SIG-M5 treated with dmso at 0.1 percent for 504 hours (cell line): ENCODE results near the gene TTC9.
"Not testable (repeated sequence)": the region's sequence is repeated elsewhere in the genome, so short reads cannot be mapped to it uniquely, and the experiment has no call there.

ENCODE experiments used
- DNase-seq: peaks from one replicate; lab custom pipeline; 2025; ENCODE audit not compliant: unreplicated experiment; lab: John Stamatoyannopoulos, UW

Gene TTC9

DNA sequence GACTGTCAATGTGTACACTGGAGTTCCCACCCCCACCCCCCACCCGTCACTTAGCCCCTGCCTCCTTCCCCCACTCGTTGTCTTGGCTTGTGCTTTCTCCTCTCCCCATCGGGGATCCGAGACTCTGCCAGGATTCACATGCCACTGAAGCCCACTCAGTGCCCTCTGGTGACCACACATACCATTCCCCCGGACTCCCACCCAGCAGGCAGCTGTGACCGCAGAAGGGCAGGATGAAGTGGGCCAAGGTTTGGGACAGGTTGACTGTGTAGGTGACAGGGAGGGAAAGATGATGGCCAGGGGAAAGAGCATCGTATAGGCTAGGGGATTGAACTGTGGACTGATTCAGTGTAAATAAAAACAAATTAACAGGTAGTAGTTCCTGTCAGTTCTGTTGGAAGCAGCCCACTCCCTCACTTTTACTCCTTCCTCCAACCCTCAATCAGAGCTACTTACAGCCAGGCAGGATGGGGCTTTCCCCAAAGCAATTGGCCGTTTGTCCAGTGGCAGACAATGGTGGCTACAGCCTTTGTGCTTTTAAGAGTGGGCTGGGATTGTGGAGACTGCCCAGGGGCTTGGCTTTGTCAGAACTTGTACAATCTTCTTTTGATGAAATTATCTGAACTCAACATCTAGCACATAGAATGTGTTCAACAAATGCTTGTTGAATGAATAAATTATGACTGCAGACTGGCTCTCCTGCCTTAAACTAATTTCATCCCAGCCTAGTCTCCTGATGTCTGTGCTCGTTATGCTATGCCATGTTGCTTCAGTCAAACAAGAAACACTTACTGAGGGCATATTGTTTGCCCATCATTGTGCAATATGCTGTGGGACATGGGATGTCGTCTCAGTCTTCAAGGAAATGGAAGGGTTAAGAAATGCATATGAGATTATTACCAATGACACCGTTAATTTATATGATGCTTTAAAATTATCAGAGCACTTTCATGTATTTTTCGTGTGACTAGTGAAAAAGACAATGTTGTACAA is 30.2 kb downstream of the TTC9 start:
- no peak for DNase-seq

DNA sequence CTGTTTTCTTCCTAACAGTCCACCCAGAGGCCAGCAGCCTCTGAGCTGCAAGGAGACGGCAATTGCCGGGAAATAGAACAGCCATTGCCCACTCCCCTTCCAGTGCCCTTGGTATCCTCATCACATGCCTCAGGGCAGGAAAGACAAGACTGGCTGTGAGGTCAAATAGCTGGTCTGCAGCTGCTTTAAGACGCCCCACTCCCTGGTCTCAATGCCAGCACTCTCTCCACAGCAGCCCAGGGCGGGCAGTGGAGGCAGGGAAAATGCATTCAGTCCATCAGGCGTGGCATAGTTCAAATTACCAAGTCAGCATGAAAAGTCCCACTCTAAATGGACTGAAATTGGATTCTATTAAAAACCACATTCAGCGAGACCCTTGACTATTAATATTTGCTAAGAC is 35.6 kb downstream of the TTC9 start:
- no peak for DNase-seq

DNA sequence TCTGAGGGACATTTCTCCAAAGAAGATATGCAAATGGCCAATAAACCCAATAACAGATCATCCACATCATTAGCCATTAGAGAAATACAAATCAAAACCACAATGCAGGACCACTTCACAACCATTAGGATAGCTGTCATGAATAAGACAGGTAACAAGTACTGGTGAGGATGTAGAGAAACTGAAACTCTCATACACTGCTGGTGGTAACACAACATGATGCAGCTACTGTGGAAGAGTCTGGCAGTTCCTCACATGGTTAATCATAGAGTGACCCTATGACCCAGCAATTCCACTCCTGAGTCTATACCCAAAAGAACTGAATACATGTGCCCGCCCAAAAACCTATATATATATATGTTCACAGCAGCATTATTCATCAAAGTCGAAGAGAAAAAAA is 39.0 kb downstream of the TTC9 start:
- DNase-seq, result no peak

DNA sequence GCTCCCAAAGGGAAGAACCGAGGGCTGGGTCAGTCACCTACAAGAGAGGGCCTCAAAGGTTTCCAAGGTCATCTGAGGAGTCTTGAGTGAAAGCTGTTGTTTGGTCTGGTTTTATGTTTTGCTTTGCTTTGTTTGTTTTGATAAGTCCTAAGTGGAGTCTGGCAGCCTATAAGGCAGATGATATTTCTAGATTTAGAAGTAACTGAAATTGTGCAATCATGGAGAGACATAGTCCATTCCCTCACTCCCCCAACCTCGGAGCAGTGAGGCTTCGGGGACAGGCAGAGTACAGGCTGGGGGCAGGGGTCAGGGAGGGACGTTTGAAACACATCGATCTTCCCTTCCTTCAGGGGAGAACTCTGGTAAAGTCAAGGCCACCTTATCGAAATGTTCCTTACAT is 42.3 kb downstream of the TTC9 start:
- no peak for DNase-seq

DNA sequence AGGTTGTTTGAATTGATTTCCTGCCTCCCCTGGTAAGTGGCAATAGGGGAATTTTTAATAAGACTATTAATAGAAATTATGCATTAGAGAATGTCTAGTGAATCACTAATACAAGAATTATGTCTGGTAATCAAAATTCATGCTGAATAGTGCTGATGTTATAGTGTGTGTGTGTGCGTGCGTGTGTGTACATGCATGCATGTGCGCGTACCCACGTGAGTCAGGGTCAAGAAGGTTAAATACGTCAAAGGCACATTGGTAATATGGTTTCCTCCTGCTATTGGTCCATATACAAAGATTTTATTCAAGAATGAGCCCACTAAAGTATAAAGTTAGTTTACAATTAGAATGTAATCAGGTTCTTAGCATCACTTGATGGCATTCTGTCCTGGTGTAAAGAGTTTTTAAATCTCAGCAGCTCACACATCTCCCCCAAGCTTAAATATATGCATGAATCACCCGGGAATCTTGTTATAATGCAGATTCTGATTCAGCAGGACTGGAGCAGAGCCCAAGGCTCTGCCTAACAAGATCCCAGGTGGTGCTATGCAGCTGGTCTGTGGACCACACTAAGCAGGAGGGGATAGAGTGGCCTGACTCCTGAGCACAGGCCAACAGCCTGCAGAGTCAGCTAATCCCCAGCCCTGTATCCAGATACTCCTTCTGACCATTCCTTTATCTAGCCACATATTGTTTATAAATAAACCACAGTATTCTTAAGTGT is 43.9 kb downstream of the TTC9 start:
- no peak for DNase-seq

DNA sequence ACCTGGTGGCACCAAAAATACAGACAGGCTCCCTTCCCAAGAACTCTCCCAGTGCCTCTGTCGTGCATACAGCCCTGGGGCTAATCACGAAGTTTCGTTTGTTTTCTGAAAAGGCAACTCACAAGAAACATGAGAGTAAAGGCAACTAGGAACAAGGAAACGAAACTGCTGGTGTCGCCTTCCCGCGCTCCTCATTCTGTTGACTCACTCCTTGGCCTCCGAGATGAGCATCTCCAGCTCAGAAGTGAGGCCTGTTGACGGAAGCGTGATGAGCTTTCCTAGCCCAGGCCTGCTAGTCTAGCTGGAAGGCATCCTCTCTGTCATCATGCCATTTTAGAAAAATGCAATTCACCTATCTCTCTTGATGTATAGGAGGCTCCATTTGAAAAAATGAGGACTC is 50.5 kb downstream of the TTC9 start:
- peak; percentile 94 for DNase-seq

DNA sequence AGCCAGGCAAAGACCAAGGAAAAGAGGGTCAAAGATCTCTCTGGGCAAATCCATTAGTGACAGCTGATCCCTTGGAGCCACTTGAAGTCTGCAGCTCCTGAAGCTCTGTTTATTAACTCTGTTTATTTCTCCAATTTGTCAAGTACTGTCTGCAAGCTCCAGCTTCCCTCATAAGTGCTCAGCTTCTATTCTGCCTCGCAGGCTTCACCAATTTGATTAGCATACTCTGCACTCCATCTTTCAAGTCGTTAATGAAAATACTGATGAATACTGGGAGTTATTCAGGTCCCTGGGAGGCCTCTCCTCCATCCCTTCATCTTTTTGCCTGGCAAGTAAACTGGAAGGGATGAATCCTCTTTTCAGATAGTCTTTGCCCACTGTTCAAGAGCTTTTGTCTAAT is 54.3 kb downstream of the TTC9 start:
- no peak for DNase-seq

DNA sequence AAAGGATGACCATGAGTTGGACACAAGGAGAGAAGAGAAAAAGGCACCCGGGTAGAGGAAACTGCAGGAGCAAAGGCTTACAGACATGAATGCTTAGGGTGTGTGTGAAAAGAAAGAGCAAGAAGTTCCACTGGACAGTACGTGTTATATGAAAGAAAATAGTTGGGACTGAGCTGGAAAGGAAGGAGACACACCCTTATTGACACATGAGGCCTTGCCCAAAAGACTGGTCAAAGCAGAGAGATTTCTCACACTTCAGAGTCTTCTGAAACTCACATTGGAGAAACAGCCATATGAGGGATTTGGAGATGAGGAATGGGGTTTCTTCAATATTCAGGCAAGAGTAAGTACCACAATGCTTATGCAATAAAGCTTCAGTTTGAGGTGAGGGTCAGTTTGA is 56.0 kb downstream of the TTC9 start:
- peak; percentile 26 for DNase-seq

DNA sequence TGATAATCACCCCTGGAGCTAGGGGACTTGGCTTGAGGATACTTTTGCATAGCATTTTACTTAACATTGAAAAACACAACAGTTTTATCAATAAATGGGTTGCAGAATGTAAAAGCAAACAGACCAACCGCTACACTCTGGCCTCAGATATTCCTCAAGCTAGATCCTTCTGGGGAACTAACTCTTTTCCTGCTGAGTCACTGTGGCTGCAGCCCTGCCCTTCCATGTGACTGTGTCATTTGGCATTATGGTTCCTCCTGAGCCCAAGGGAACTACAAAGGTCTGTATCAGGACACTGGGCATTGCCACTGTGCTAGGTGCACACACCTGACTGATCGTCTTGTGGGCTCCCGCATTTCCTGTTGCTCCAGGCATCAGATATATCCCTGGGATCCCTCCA is 56.6 kb downstream of the TTC9 start:
- peak; percentile 59 for DNase-seq

DNA sequence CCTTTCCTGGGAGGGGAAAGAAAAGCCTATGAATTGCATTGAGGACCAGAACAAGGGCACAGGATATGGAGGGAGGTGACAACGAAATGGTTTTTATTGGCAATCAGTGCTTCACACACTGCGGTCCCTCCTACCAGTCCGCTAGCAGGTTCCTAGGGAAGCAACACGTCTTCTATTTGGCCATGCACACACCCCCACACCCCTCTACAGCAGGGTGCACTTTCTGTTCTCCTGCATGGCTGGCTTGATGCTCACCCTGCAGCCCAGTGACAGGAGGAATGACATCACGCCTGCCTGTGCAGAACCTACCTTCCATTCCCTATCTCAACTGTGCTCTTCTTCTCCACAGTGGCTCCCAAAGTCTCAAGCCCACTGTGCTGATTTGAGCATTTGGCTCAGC is 57.9 kb downstream of the TTC9 start:
- DNase-seq, result no peak

DNA sequence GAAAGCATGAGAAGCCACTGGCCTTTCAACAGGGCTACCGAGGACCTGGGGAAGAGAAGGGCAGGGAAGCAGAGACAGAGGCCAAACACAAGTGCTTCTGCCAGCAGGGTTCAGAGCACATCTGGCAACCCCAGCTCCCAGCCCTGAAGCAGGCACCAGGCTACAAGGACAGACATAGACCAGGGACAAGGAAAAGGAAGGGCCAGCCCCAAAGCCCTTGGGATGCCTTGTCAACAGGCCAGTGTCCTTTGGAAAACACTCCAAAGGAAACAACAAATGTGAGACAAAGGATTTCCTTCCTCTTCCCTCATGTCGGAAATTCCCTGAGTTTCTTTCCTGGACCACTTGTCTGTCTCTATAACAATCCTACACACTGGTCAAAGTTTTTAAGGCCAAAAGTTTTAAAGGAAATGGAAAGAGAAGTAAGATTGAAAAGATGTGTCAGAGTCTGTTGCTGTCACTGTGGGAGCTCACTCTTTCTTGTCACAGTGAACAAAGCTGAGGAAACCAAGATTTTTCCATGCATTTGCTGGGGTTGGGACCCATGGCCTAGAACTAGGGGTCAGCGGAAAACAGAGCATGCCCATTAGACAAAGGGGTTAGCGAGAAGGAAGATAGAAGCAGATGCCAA is 59.4 kb downstream of the TTC9 start:
- DNase-seq, result no peak

DNA sequence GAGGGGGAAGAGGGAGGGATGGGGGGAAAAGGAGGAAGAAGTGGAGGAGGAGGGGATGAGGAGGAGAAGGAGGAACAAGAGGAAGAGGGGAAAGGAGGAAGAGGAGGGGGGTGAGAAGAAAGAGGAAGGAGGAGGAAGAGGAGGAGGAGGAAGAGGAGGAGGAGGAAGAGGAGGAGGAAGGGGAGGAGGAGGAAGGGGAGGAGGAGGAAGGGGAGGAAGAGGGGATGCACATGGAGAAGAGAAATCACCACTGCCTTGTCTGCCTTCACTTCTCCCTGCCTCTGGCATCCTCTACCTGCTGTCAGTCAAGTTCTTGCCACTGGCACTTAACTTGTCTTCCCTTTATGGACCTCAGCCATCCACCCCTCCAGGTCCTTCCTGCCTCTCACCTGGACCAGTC is 59.9 kb downstream of the TTC9 start:
- DNase-seq, result no peak

DNA sequence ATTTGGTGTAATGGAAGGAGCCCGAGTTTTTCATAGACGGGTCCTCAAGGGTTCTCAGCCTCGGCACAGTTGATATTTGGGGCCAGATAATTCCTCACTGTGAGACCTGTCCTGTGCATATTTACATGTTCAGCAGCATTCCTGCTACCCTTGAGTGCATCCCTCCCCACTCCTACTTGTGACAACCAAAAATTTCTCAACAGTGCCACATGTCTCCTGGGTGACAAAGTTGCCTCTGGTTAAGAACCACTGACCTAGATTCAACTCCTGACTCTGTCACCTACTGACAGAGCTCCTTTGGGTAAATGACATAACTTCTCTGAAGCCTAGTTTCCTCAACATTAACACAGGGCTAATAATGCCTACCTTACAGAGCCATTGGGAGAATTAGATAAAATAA is 60.4 kb downstream of the TTC9 start:
- no peak for DNase-seq

DNA sequence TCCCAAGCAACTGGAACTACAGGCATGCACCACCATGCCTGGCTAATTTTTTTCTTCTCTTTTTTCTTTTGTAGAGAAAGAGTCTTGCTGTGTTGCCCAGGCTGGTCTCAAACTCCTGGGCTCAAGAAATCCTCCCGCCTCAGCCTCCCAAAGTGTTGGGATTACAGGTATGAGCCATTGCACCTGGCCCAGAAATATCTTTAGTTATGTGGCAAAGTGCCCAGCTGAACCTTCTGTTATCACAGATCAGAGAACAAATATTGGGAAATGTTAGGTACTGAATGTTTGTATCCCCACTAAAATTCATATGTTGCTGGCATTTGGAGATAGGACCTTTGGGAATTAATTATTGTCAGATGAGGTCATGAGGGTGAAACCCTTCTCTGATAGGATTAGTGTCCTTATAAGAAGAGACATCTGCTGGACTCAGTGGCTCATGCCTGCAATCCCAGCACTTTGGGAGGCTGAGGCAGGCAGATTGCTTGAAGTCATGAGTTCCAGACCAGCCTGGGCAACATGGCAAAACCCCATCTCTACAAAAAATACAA is 62.0 kb downstream of the TTC9 start:
- DNase-seq, result not testable (repeated sequence)

DNA sequence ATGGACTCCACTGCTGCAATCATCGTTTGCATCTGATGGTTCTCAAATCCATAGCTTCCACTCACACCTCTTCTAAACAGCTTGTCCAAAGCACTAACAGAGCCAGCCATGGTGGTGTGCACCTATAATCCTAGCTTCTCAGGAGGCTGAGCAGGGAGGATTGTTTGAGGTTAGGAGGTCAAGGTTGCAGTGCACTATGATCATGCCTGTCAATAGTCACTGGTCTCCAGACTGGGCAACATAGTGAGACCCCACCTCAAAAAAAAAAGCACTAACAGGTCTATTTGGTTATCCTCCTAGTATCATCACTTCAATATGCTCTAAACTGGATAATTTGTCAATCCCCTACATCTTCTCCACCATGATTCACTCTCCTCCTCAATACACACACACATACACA is 63.2 kb downstream of the TTC9 start:
- no peak for DNase-seq

DNA sequence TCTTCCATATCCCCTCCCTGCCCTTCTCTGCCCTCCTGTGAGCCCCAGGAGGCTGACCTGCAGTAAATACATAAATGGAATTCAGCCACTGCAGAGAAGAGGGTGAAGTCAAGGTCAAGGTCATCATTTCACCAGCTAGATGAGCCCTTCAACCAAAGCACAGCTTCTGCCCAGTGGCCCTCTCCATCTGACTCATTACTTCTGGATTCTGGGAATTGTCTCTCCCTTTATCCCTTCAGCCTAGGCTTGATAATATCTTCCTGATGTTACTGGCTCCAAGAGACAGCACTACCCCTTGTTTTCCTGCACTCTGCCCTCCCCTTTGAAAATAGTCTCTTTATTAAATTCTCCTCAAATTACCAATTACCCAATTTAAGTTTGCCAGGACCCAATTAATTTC is 64.5 kb downstream of the TTC9 start:
- no peak for DNase-seq

DNA sequence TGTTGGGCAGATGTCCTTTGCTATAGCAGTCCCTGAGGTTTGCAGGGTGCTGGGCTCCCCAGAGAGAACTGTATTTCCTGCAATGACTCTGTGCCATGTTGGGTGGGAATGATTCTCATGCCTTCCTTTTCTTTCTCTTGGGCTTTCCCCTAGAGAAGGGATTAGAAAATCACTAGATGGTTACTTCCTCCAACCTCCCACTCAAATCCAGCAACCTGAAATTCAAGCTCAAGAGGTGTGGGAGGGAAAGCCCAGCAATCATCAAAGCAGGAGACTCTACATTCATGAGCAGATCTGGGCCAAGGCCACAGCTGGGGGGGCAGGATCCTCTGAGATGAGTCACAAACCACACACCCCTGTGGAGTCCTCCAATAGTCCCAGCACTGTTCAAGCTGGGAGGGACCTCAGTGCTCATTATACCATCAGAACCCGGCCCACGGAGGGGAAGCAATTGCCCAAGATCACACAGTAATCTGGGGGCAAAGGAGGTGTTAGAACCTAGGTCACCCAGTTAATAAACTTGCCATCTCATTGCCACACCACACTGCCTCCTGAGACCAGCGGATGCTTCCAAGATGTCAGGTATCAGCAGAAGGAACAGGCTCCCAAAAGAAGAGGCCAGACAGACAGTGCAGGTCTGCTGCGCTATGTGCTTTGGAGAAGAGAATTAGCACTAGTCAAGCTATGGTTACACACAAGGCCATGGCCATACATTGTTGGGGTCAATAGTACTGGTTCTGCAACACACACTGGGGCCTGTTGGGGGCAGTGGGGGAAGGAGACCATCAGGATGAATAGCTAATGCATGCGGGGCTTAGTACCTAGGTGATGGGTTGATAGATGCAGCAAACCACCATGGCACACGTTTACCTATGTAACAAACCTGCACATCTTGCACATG is 65.7 kb downstream of the TTC9 start:
- DNase-seq, result peak; percentile 67

DNA sequence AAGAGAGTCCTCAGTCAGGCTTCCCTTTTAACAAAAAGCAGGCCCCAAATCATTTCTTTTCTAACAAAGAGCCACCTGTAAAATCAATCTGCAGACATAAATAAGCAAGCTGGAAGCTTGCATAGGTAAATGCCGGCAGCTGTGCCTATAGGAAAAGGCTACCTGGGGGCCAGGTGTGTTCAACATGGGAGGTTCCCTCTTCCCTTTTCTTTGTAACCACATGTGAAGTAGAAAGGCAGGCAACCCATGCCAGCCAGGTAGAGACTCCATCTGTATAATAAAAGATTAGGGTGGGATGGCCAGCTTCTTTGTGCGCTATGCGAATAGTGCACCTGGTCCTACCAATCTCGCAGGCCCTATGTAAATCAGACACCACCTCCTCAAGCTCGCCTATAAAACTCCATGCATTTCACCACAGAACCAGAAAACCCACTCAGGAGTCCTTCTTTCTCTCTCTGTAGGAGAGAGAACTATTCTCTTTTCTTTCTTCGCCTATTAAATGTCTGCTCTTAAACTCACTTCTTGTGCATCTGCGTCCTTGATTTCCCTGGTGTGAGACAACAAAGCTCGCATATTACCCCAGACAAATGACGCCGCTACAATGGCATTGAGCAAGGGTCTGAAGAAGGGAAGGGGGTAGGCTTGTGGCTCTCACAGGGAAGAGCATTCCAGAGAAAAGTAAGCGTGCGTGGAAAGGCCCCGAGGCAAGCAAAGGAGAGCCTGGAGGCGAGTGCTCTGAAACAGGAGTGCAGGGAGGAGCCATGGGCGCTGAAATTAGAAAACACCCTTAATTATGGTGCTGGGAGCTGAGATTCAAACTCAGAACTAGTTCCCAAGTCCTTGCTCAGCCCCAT is 67.2 kb downstream of the TTC9 start:
- DNase-seq, result no peak

DNA sequence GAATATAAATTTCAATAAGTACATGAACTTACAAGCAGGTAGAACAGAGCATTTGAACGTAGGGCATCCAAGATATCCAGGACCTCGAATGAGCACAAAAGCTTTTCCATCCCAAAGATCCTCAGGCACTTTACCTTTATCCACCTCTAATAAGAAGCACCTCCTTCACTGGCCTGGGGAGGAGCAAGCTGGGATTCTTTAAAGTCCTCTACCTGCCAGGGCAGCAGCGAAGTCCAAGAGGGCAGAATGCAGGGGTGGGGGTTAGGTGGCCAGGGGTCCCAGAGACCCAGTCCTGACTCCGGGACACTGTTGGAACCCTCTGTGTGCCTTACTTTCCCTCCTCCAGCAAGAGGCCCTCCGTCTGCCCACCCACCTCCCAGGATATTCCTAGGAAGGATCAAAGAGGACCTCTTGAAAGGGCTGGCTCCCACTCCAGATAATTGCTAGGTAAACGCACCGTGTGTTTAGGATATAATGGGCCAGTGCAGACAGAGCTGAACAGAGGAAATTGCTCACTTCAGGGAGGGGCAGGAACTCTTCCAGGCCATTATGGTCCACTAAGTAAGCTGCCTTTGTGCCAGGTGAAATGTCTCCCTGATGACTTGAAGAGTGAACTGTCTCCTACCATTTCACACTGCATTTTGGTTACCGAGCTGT is 68.1 kb downstream of the TTC9 start:
- DNase-seq, result no peak
